GM12873 (cell line): ENCODE data around the gene GALNT18.

Experiments used
- CTCF ChIP-seq: IDR thresholded peaks from 2 replicates; pipeline ENCODE4 v1.5.1; 2012; ENCODE audit warnings: low read depth, mild to moderate bottlenecking, moderate library complexity, low read length, control low read depth; ENCODE audit not compliant: insufficient read depth; ENCODE audit errors: missing control alignments

GALNT18 gene

GRCh38 chr11:11531131-11531908 lies 90.5 kb downstream of the GALNT18 start:
- no peak for TF ChIP-seq CTCF

GRCh38 chr11:11528986-11529385 lies 92.8 kb downstream of the GALNT18 start:
- no peak for TF ChIP-seq CTCF

- no peak for TF ChIP-seq CTCF
Measured at GRCh38 chr11:11525283-11525682, 96.5 kb downstream of the GALNT18 start.

GRCh38 chr11:11524436-11525061 lies 97.3 kb downstream of the GALNT18 start:
- TF ChIP-seq CTCF, result no peak

GRCh38 chr11:11522591-11522990 lies 99.2 kb downstream of the GALNT18 start:
- no peak for TF ChIP-seq CTCF

- TF ChIP-seq CTCF, result no peak
Measured at GRCh38 chr11:11521306-11522002, 100.4 kb downstream of the GALNT18 start.

- TF ChIP-seq CTCF, result no peak
Measured at GRCh38 chr11:11520231-11521015, 101.4 kb downstream of the GALNT18 start.
